Heart left ventricle (tissue), 16 donors: ENCODE measurements around the gene PPARG. TPM values are rescaled to one million over a fixed set of nuclear protein-coding genes. Genes with fewer than 3 reads are reported as not detected.
"Not testable (repeated sequence)": the region's sequence is repeated elsewhere in the genome, so short reads cannot be mapped to it uniquely, and the experiment has no call there.

ENCODE experiments used
- ATAC-seq, 4 donors: fragments of 200-7000 bp; cut with Tn5 transposase; one replicate each; pipeline ENCODE4 v1.9.1; 2020 to 2022; ENCODE audit warnings: moderate library complexity in 4 of 4, mild to moderate bottlenecking in 3 of 4, moderate number of reproducible peaks in 1 of 4
- DNase-seq, 5 donors: peaks; one replicate each; pipeline ENCODE4 v3.0.0-alpha.2; 2020
- H3K27ac ChIP-seq, 12 donors: fragments of 200-600 bp; sonication (generic) in 4 of 12; one replicate each; pipeline versions ENCODE4 v1.5.0 to v1.8.0; 2016 to 2022; ENCODE audit warnings: mild to moderate bottlenecking in 2 of 12
- H3K27me3 ChIP-seq, 9 donors: fragments of 200-600 bp; sonication (generic) in 2 of 9; one replicate each; pipeline versions ENCODE4 v1.5.1 to v1.8.0; 2016 to 2022; ENCODE audit warnings: mild to moderate bottlenecking in 3 of 9
- H3K36me3 ChIP-seq, 9 donors: fragments of 200-600 bp; sonication (generic) in 2 of 9; one replicate each; pipeline versions ENCODE4 v1.5.0 to v1.8.0; 2018 to 2022; ENCODE audit warnings: mild to moderate bottlenecking in 2 of 9
- H3K4me1 ChIP-seq, 12 donors: fragments of 200-600 bp; sonication (generic) in 4 of 12; one replicate each; pipeline versions ENCODE4 v1.5.0 to v1.8.0; 2016 to 2022; ENCODE audit warnings: mild to moderate bottlenecking in 3 of 12
- H3K4me3 ChIP-seq, 12 donors: fragments of 200-600 bp; sonication (generic) in 4 of 12; one replicate each; pipeline versions ENCODE4 v1.5.0 to v1.8.0; 2017 to 2022; ENCODE audit warnings: mild to moderate bottlenecking in 9 of 12, moderate library complexity in 4 of 12
- H3K9me3 ChIP-seq, 12 donors: fragments of 200-600 bp; sonication (generic) in 4 of 12; one replicate each; pipeline versions ENCODE4 v1.5.0 to v1.8.0; 2016 to 2022; ENCODE audit warnings: mild to moderate bottlenecking in 1 of 12
- CTCF ChIP-seq, 12 donors: fragments of 200-600 bp; sonication (generic) in 4 of 12; IDR thresholded peaks; one replicate each; pipeline versions ENCODE4 v1.5.0 to v1.8.0; 2018 to 2022; ENCODE audit warnings: antibody characterized with exemption in 12 of 12, mild to moderate bottlenecking in 5 of 12
- POLR2A ChIP-seq, 2 donors: fragments of 450-650 bp; IDR thresholded peaks; one replicate each; pipeline ENCODE4 v1.6.1; 2017; ENCODE audit warnings: antibody characterized with exemption in 2 of 2, mild to moderate bottlenecking in 2 of 2, moderate library complexity in 2 of 2
- WGBS, 4 donors: extraction: QIAGEN DNeasy Blood & Tissue Kit in 2 of 4; methylation state at CpG; one replicate each; pipeline versions ENCODE4 v1.1.5 to v1.1.7; 2013 to 2018; 5-methylcytosine and 5-hydroxymethylcytosine counted together
- intact Hi-C, 10 donors: fragments of 100-400 bp; cut with DNase I; formaldehyde crosslinking; loops; one replicate each; pipeline versions ENCODE4 v1.11.1 to v1.14.2; 2022
- polyA plus RNA-seq, 2 donors: library from polyadenylated mRNA; stranded (reverse); fragments of 200-250 nt; gene quantifications; one replicate each; pipeline ENCODE4 v1.2.3, GENCODE V29; 2013
- total RNA-seq, 9 donors: library from RNA; depleted of rRNA in 2 of 9; stranded (reverse); fragments of >200 nt in 2 of 9; fragmentation: NEBNext Ultra II Directional in 3 of 9; extraction: Animal tissue kit (Norgen Biotek cat#: 25700) in 3 of 9; gene quantifications; one replicate each; pipeline versions ENCODE4 v1.1.0 to v1.2.4, GENCODE V29; 2016 to 2023
- donor health status: ischemic (EF 13 %, LVEDD 7.1; RV severe dilation, severe dysfunction).
- donor health status: healthy with polysubstance abuse.
- donor health status: DM: no; HTN: yes; CAD: no.
- donor health status: DM: no; HTN: no; CAD: no.
- donor health status: ischemic (EF 25% LVEDD 6.9; RV normal size, moderate dysfunction).
- donor health status: ischemic (EF 25% LVEDD 5.7; RV mildly dilated, moderate dysfunction).
- donor health status: healthy.
- donor health status: DM: yes; HTN: yes; CAD: no.
- donor health status: ischemic (EF 35%, LVEDD 5.7; RV mildly dilated, moderate dysfunction).
- donor health status: nonischemic (EF 11% LVEDD 7.7; RV severe dilation, severe dysfunction).
- donor health status: DM: yes; HTN: yes; CAD: no.
- donor health status: PGD.
- donor health status: ischemic (EF 29% LVEDD 5.4; RV normal size, mild dysfunction).
- donor health status: nonischemic (EF 23%, LVEDD 6.1; RV moderate dilation, normal function).

Gene PPARG
- total and polyA plus RNA-seq, 11 donors: 8.9 to 30.3 (median 20.0) TPM

- Histone ChIP-seq H3K27ac (no peak overlapping the region), H3K36me3 (no peaks in the 10 kb centered on the region), H3K9me3 (peaks cover 0 to 17% (median 9%) of the 10 kb centered on the region in 12 donors), H3K4me1 (peaks cover 0 to 10% (median 0%) of the 10 kb centered on the region in 12 donors), H3K27me3 (no peaks in the 10 kb centered on the region), H3K4me3 (no peak overlapping the region)
- ATAC-seq: no peak
- 48 to 57% (median 50%) methylated on average over 10 of the region's 10 CpGs for WGBS, 4 donors
- DNase-seq: no peak
- TF ChIP-seq POLR2A (IDR thresholded peaks at IDR 0.05) (no peak), CTCF (IDR thresholded peaks at IDR 0.05) (no peak)
- intact Hi-C loops: no loop called here
Measured at GRCh38 chr3:12253516-12254343, 35.1 kb upstream of the PPARG start.

- WGBS, 4 donors: 90 to 99% (median 92%) methylated on average over 2 of the region's 2 CpGs
- Histone ChIP-seq H3K27me3 (no peaks in the 10 kb centered on the region), H3K27ac (no peak overlapping the region), H3K36me3 (no peaks in the 10 kb centered on the region), H3K4me3 (no peak overlapping the region), H3K4me1 (peaks cover 0 to 10% (median 0%) of the 10 kb centered on the region in 12 donors), H3K9me3 (peaks cover 0 to under 1% (median 0%) of the 10 kb centered on the region in 12 donors)
- DNase-seq (no peak), ATAC-seq (no peak)
- no peak for TF ChIP-seq POLR2A (IDR thresholded peaks at IDR 0.05)
- TF ChIP-seq CTCF (IDR thresholded peaks at IDR 0.05): no peak
- intact Hi-C loops: no loop called here
Measured at GRCh38 chr3:12255393-12255792, 33.5 kb upstream of the PPARG start.

GRCh38 chr3:12258911-12259310, 30.0 kb upstream of the PPARG start:
- Histone ChIP-seq H3K36me3 (no peaks in the 10 kb centered on the region), H3K9me3 (no peaks in the 10 kb centered on the region), H3K27ac (no peak overlapping the region), H3K27me3 (no peaks in the 10 kb centered on the region), H3K4me1 (peaks cover 0 to 4% (median 0%) of the 10 kb centered on the region in 12 donors), H3K4me3 (no peak overlapping the region)
- DNase-seq (no peak), ATAC-seq (no peak)
- no peak for TF ChIP-seq CTCF (IDR thresholded peaks at IDR 0.05)
- TF ChIP-seq POLR2A (IDR thresholded peaks at IDR 0.05): no peak
- intact Hi-C loops: no loop called here

GRCh38 chr3:12262173-12262572, 26.7 kb upstream of the PPARG start:
- not testable (repeated sequence) for ATAC-seq, H3K27ac ChIP-seq, H3K36me3 ChIP-seq, DNase-seq, H3K27me3 ChIP-seq, H3K9me3 ChIP-seq, H3K4me3 ChIP-seq
- intact Hi-C loops: loop anchor here in 1 of 10 donors (5.0 kb wide), 1 partner anchor 125 kb away; no protein-coding TSS in a partner anchor
- peaks cover 0 to 18% (median 3%) of the 10 kb centered on the region in 12 donors for H3K4me1 ChIP-seq
- 92 to 97% (median 94%) methylated on average over 8 of the region's 8 CpGs for WGBS, 4 donors
